Chondrocyte (in vitro differentiated cells): Measurements from ENCODE around the gene SDR42E1. TPM values are rescaled to one million over a fixed set of nuclear protein-coding genes. Genes with fewer than 3 reads are reported as not detected.

Source experiments
- DNase-seq: peaks from one replicate; pipeline ENCODE4 v3.0.0; 2021; ENCODE audit warnings: mixed read lengths, low spot score
- H3K27ac Mint-ChIP-seq: one replicate; pipeline ENCODE4 v1.8.0; 2021; ENCODE audit warnings: mild to moderate bottlenecking, moderate library complexity, mixed read lengths; ENCODE audit not compliant: unreplicated experiment
- H3K27me3 Mint-ChIP-seq: 2 replicates; pipeline ENCODE4 v1.8.0; 2021; ENCODE audit warnings: low read depth, mixed read lengths
- H3K36me3 Mint-ChIP-seq: 2 replicates; pipeline ENCODE4 v1.8.0; 2021; ENCODE audit warnings: low read depth, mixed read lengths
- H3K4me1 Mint-ChIP-seq: 2 replicates; pipeline ENCODE4 v1.8.0; 2021; ENCODE audit warnings: low read depth, mild to moderate bottlenecking, mixed read lengths
- H3K4me3 Mint-ChIP-seq: one replicate; pipeline ENCODE4 v1.8.0; 2021; ENCODE audit warnings: mild to moderate bottlenecking, moderate library complexity, mixed read lengths; ENCODE audit not compliant: unreplicated experiment
- H3K9me3 Mint-ChIP-seq: 2 replicates; pipeline ENCODE4 v1.8.0; 2021; ENCODE audit warnings: low read depth, mixed read lengths
- total RNA-seq: library from RNA; stranded (reverse); gene quantifications from 3 replicates; pipeline ENCODE4 v1.2.1, GENCODE V29; 2021
- TF ChIP-seq, protein P1 (sequence below): fragments of 200-600 bp; sonication (generic); IDR thresholded peaks from 2 replicates; pipeline ENCODE4 v1.5.0; 2021; ENCODE audit warnings: antibody characterized with exemption, mild to moderate bottlenecking, moderate library complexity

SDR42E1 gene
- total RNA-seq, 1 donor from 2014 or later = not detected

DNA sequence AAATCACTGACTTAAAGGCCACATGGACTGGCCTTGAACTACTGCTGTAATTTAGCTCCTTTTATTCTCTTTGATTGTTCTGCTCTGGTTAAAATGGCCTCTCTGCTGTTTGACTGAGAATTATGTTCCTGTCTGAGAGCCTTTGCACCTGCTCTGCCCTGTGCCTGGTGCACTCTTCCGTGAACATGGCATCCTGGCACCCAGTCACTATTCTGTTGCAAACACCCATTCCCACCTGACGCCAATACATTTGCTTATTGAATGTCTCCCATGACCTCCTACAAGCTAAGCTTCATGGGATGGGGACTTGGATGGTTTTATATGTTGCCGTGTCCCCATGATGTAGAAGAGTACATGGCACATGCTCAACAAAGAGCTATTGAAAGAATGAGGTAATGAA, 43.8 kb upstream of the SDR42E1 start:
- Mint-ChIP-seq H3K27ac (no peak overlapping the region), H3K4me3 (no peak overlapping the region), H3K9me3 (no peaks in the 10 kb centered on the region), H3K4me1 (no peaks in the 10 kb centered on the region), H3K27me3 (peaks cover 36% of the 10 kb centered on the region), H3K36me3 (no peaks in the 10 kb centered on the region)
- no peak for DNase-seq
- TF ChIP-seq, protein P1, sequence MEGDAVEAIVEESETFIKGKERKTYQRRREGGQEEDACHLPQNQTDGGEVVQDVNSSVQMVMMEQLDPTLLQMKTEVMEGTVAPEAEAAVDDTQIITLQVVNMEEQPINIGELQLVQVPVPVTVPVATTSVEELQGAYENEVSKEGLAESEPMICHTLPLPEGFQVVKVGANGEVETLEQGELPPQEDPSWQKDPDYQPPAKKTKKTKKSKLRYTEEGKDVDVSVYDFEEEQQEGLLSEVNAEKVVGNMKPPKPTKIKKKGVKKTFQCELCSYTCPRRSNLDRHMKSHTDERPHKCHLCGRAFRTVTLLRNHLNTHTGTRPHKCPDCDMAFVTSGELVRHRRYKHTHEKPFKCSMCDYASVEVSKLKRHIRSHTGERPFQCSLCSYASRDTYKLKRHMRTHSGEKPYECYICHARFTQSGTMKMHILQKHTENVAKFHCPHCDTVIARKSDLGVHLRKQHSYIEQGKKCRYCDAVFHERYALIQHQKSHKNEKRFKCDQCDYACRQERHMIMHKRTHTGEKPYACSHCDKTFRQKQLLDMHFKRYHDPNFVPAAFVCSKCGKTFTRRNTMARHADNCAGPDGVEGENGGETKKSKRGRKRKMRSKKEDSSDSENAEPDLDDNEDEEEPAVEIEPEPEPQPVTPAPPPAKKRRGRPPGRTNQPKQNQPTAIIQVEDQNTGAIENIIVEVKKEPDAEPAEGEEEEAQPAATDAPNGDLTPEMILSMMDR = no peak

DNA sequence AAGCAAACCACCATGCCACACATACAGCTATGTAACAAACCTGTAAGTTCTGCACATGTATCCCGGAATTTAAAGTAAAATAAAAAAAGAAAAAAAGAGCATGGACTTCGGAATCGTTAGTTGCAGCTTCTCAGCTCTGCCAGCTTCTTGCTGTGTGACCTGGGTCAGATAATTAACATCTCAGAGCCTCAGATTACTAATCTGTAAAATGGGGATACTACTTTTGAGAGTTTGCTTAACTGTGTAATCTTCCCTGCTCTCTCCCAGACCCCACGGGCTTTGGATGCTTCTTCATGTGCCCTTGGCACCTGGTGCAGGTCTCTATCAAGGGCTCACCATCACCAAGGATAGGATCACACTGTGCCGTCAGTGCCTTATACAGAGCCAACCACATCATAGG, 40.4 kb upstream of the SDR42E1 start:
- Mint-ChIP-seq H3K4me3 (no peak overlapping the region), H3K27ac (no peak overlapping the region)

DNA sequence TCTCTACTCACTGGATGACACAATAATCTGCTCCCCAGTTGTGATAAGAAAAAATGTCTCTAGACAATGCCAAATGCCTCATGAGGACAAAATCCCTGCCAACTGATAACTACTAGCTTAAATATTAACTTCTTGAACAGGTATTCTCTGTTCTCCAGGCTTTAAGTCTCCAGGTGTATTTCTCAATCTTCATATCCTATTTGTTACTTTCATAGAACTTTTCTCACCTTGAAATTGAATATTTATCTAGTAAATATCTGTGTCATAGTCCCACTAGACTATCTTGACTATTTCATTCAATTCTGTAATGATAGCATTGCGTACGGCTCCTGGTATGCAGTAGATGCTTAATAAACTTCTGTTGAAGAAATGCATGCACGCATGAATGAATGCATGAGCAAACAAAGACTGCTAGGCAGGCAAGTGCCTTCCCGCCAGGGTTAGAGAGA, 39.7 kb upstream of the SDR42E1 start:
- H3K4me3 Mint-ChIP-seq = no peak overlapping the region
- TF ChIP-seq, protein P1 = no peak
- peaks cover 53% of the 10 kb centered on the region for H3K27me3 Mint-ChIP-seq
- H3K27ac Mint-ChIP-seq = no peak overlapping the region
- no peak for DNase-seq
- no peaks in the 10 kb centered on the region for H3K4me1 Mint-ChIP-seq
- no peaks in the 10 kb centered on the region for H3K36me3 Mint-ChIP-seq
- H3K9me3 Mint-ChIP-seq = no peaks in the 10 kb centered on the region

More for the DNA sequence above, 40.4 kb upstream of the SDR42E1 start:
- TF ChIP-seq, protein P1 = no peak
- Mint-ChIP-seq H3K27me3 (peaks cover 55% of the 10 kb centered on the region), H3K9me3 (no peaks in the 10 kb centered on the region), H3K4me1 (no peaks in the 10 kb centered on the region), H3K36me3 (no peaks in the 10 kb centered on the region)
- no peak for DNase-seq

DNA sequence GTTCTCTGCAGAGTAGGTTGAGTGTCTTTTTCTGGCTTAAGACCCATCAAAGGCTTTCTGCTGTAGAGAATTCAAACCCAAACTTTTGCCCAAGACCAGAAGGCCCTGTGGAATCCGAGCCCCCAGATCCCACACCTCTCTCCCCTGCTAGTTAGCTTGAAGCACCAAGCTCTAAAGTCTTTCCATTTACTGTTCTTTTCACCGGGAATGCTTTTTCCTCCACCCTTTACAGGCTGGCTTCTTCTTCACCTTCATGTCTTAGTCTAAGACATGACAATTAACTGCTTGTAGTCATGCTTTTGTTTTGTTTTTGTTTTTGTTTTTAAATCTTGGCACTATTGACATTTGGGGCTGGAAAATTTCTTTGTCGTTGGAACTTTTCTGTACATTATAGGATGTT, 39.2 kb upstream of the SDR42E1 start:
- Mint-ChIP-seq H3K27me3 (peaks cover 49% of the 10 kb centered on the region), H3K4me1 (no peaks in the 10 kb centered on the region), H3K27ac (no peak overlapping the region), H3K36me3 (no peaks in the 10 kb centered on the region), H3K9me3 (no peaks in the 10 kb centered on the region), H3K4me3 (no peak overlapping the region)
- TF ChIP-seq, protein P1 = no peak
- DNase-seq = no peak

DNA sequence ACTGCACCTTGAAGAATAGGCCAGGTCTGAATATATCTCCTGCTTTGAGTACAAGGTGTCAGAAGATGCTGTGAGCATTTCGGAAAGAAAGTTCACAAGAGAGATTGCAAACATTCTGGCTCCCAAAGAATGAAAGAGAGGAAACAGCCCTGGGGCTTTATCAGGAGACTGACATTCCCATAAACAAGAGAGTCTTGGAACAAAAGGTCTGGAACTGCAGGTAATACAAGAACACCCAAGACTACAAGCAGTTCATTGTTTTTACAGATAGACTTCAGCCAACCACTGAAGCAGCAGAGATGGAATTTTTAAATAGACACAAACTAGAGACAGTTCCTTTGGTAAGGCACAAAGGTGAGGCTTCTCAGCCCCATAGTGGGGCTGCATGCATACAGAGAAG, 38.2 kb upstream of the SDR42E1 start:
- no peaks in the 10 kb centered on the region for H3K36me3 Mint-ChIP-seq

More for the DNA sequence above, 38.2 kb upstream of the SDR42E1 start:
- no peak for DNase-seq
- no peaks in the 10 kb centered on the region for H3K9me3 Mint-ChIP-seq
- TF ChIP-seq, protein P1 = no peak
- peaks cover 40% of the 10 kb centered on the region for H3K27me3 Mint-ChIP-seq
- H3K4me1 Mint-ChIP-seq = no peaks in the 10 kb centered on the region
- no peak overlapping the region for H3K4me3 Mint-ChIP-seq
- no peak overlapping the region for H3K27ac Mint-ChIP-seq
